ENCODE data around the gene CLSTN2.

DNA sequence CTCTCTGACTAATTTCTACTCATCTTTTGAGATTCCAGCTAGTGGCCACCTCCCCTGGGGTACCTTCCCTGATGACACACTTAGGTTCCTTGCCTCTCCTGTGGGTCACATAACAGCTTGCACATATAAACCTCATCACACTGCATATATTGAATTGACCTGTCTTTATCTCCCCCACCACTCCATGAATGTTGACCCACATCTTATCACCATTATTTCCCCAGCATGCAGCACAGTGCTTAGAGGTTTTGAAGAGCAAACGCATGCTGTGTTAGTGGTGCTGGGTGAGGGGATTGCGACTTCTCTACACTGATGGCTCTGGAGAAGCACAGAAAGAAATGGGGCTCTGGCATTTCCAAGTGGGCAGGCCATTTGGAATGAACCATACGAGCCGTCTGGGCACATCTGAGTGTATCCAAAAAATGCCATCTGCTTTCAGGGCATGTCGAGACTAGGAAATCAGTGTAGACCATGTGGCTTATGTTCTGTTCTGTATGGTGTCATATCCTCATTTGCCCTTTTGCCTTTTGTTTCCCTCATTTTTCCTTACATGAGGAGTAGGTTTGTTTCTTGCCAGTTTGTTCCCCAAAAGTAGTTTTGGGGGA, 409.7 kb downstream of the CLSTN2 start:
- TF ChIP-seq, protein P1, sequence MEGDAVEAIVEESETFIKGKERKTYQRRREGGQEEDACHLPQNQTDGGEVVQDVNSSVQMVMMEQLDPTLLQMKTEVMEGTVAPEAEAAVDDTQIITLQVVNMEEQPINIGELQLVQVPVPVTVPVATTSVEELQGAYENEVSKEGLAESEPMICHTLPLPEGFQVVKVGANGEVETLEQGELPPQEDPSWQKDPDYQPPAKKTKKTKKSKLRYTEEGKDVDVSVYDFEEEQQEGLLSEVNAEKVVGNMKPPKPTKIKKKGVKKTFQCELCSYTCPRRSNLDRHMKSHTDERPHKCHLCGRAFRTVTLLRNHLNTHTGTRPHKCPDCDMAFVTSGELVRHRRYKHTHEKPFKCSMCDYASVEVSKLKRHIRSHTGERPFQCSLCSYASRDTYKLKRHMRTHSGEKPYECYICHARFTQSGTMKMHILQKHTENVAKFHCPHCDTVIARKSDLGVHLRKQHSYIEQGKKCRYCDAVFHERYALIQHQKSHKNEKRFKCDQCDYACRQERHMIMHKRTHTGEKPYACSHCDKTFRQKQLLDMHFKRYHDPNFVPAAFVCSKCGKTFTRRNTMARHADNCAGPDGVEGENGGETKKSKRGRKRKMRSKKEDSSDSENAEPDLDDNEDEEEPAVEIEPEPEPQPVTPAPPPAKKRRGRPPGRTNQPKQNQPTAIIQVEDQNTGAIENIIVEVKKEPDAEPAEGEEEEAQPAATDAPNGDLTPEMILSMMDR (IDR thresholded peaks at IDR 0.05) = no peak
- TF ChIP-seq POLR2A (IDR thresholded peaks at IDR 0.05) = no peak
